IMR-90 (cell line): Measurements from ENCODE around the gene DOCK7. TPM values are rescaled to one million over a fixed set of nuclear protein-coding genes. Genes with fewer than 3 reads are reported as not detected.

ENCODE experiments used
- ATAC-seq: fragments of 200-7000 bp; cut with Tn5 transposase; 2 replicates; pipeline ENCODE4 v1.9.1; 2020; ENCODE audit warnings: low read depth, mild to moderate bottlenecking, moderate library complexity
- BruUV-seq: library from RNA; stranded (reverse); fragments of 400-500 nt; replicated peaks from 2 replicates; lab custom pipeline; 2021; lab: Mats Ljungman, UMichigan
- CTCF ChIA-PET: fragments of 300-600 bp; formaldehyde crosslinking; extraction: SDS; loops from one replicate; lab custom pipeline; 2021; ENCODE audit warnings: antibody characterized with exemption; lab: Yijun Ruan, JAX
- POLR2A ChIA-PET: fragments of 300-600 bp; sonication (Branson Sonifier 250); formaldehyde crosslinking; loops from one replicate; lab custom pipeline; 2022; ENCODE audit warnings: antibody characterized with exemption; ENCODE audit not compliant: unreplicated experiment; lab: Charles Lee
- DNase-seq: peaks from one replicate; pipeline ENCODE4 v3.0.0; 2013
- H2AFZ ChIP-seq: replicated peaks from 2 replicates; pipeline ENCODE3; 2013; ENCODE audit warnings: low read length, mild to moderate bottlenecking; ENCODE audit not compliant: poor library complexity
- H2AK5ac ChIP-seq: 2 replicates; pipeline ENCODE4 v1.6.1; 2013; ENCODE audit warnings: low read depth, low read length, inconsistent platforms
- H2AK9ac ChIP-seq: replicated peaks from 2 replicates; pipeline ENCODE3; 2013; ENCODE audit warnings: mild to moderate bottlenecking, low read depth, low read length, moderate library complexity; ENCODE audit not compliant: poor library complexity
- H2BK120ac ChIP-seq: 2 replicates; pipeline ENCODE4 v1.6.1; 2013; ENCODE audit warnings: low read depth, low read length, inconsistent platforms
- H2BK15ac ChIP-seq: 3 replicates; pipeline ENCODE4 v1.6.1; 2013; ENCODE audit warnings: low read depth, low read length, inconsistent platforms
- H2BK20ac ChIP-seq: 2 replicates; pipeline ENCODE4 v1.6.1; 2013; ENCODE audit warnings: low read depth, mild to moderate bottlenecking, inconsistent platforms, low read length, moderate library complexity
- H2BK5ac ChIP-seq: 2 replicates; pipeline ENCODE4 v1.6.1; 2013; ENCODE audit warnings: mild to moderate bottlenecking, low read depth, low read length, inconsistent platforms; ENCODE audit not compliant: poor library complexity, severe bottlenecking
- H3K14ac ChIP-seq: replicated peaks from 2 replicates; pipeline ENCODE4 v1.6.1; 2013; ENCODE audit warnings: low read depth, low read length, inconsistent platforms
- H3K18ac ChIP-seq: 2 replicates; pipeline ENCODE4 v1.6.1; 2013; ENCODE audit warnings: low read depth, low read length, control low read depth
- H3K23ac ChIP-seq: 2 replicates; pipeline ENCODE4 v1.6.1; 2013; ENCODE audit warnings: low read depth, low read length, inconsistent platforms
- H3K27ac ChIP-seq: 2 replicates; pipeline ENCODE4 v1.5.1; 2013; ENCODE audit warnings: mild to moderate bottlenecking, control low read depth, low read length; ENCODE audit not compliant: insufficient read depth
- H3K27me3 ChIP-seq: 2 replicates; pipeline ENCODE4 v1.6.1; 2013; ENCODE audit warnings: low read length; ENCODE audit not compliant: control insufficient read depth, insufficient read depth
- H3K36me3 ChIP-seq: 2 replicates; pipeline ENCODE4 v1.6.1; 2013; ENCODE audit warnings: low read length, mixed read lengths; ENCODE audit not compliant: control insufficient read depth, insufficient read depth
- H3K4ac ChIP-seq: 2 replicates; pipeline ENCODE4 v1.6.1; 2013; ENCODE audit warnings: low read depth, low read length, inconsistent platforms
- H3K4me1 ChIP-seq: 2 replicates; pipeline ENCODE4 v1.6.1; 2013; ENCODE audit warnings: low read length, mixed read lengths; ENCODE audit not compliant: control insufficient read depth, insufficient read depth
- H3K4me2 ChIP-seq: 2 replicates; pipeline ENCODE4 v1.6.1; 2013; ENCODE audit warnings: low read depth, mild to moderate bottlenecking, control low read depth, low read length, moderate library complexity
- H3K4me3 ChIP-seq: 2 replicates; pipeline ENCODE4 v1.5.1; 2013; ENCODE audit warnings: low read depth, mild to moderate bottlenecking, control low read depth, low read length, moderate library complexity; ENCODE audit not compliant: insufficient read depth
- H3K56ac ChIP-seq: 2 replicates; pipeline ENCODE4 v1.6.1; 2013; ENCODE audit warnings: low read length, inconsistent platforms; ENCODE audit not compliant: insufficient read depth; ENCODE audit errors: extremely low read depth
- H3K79me1 ChIP-seq, 2 experiments: 2 replicates each; pipeline ENCODE4 v1.6.1; 2013; ENCODE audit warnings: low read length in 2 of 2, inconsistent platforms in 1 of 2, low read depth in 1 of 2
- H3K9ac ChIP-seq: 2 replicates; pipeline ENCODE4 v1.6.1; 2013; ENCODE audit warnings: low read depth, low read length, control low read depth
- H3K9me1 ChIP-seq: 2 replicates; pipeline ENCODE4 v1.6.1; 2013; ENCODE audit warnings: low read length, inconsistent platforms; ENCODE audit not compliant: insufficient read depth
- H3K9me3 ChIP-seq: 2 replicates; pipeline ENCODE4 v1.6.1; 2013; ENCODE audit warnings: low read length; ENCODE audit not compliant: control insufficient read depth, insufficient read depth
- H4K20me1 ChIP-seq: 2 replicates; pipeline ENCODE4 v1.6.1; 2013; ENCODE audit warnings: low read length, inconsistent platforms; ENCODE audit not compliant: insufficient read depth
- H4K5ac ChIP-seq: 2 replicates; pipeline ENCODE4 v1.6.1; 2013; ENCODE audit warnings: mild to moderate bottlenecking, low read depth, low read length, control low read depth
- H4K8ac ChIP-seq, 2 experiments: 2 replicates each; pipeline ENCODE4 v1.6.1; 2013; ENCODE audit warnings: low read depth in 2 of 2, low read length in 2 of 2, control low read depth in 1 of 2, inconsistent platforms in 1 of 2
- H4K91ac ChIP-seq: 2 replicates; pipeline ENCODE4 v1.6.1; 2013; ENCODE audit warnings: low read depth, low read length, inconsistent platforms; ENCODE audit not compliant: insufficient read depth
- MAFK ChIP-seq: IDR thresholded peaks from 2 replicates; pipeline ENCODE4 v1.6.1; 2012; ENCODE audit warnings: low read depth, low read length, improper control_type of control experiment
- WGBS, 2 experiments: methylation state at CpG; one replicate each; pipeline versions ENCODE4 v1.1.5 to v1.1.7; 2013; ENCODE audit warnings: missing lambda C conversion rate in 2 of 2; ENCODE audit not compliant: insufficient read length in 1 of 2; ENCODE audit errors: extremely low coverage in 2 of 2; 5-methylcytosine and 5-hydroxymethylcytosine counted together
- dilution Hi-C: fragments of 300-500 bp; cut with HindIII; formaldehyde crosslinking; loops from one replicate; pipeline ENCODE4 v1.14.3; 2018; ENCODE audit warnings: low sequenced_read_pairs; ENCODE audit not compliant: unreplicated experiment
- in situ Hi-C: fragments of 300-500 bp; cut with MboI; formaldehyde crosslinking; loops from 3 replicates; pipeline ENCODE4 v1.14.3; 2019; ENCODE audit warnings: low sequenced_read_pairs, inconsistent platforms, mixed read lengths
- intact Hi-C: fragments of 100-400 bp; cut with micrococcal nuclease; formaldehyde crosslinking; loops from 2 replicates; pipeline ENCODE4 v1.10.0; 2022
- polyA plus RNA-seq, 3 experiments: library from polyadenylated mRNA; depleted of rRNA; stranded (reverse); fragments of >200 nt; gene quantifications; 2 replicates each; pipeline ENCODE4 v1.2.3, GENCODE V29; 2012; ENCODE audit warnings: low replicate concordance in 1 of 3
- total RNA-seq: library from RNA; depleted of rRNA; stranded (reverse); fragments of >200 nt; gene quantifications from 2 replicates; pipeline ENCODE4 v1.2.3, GENCODE V29; 2012

DOCK7 gene
- total and polyA plus RNA-seq, 2 of the 4 experiments (the other 2 are of a cell fraction): 38.0 to 97.7 TPM

DNA sequence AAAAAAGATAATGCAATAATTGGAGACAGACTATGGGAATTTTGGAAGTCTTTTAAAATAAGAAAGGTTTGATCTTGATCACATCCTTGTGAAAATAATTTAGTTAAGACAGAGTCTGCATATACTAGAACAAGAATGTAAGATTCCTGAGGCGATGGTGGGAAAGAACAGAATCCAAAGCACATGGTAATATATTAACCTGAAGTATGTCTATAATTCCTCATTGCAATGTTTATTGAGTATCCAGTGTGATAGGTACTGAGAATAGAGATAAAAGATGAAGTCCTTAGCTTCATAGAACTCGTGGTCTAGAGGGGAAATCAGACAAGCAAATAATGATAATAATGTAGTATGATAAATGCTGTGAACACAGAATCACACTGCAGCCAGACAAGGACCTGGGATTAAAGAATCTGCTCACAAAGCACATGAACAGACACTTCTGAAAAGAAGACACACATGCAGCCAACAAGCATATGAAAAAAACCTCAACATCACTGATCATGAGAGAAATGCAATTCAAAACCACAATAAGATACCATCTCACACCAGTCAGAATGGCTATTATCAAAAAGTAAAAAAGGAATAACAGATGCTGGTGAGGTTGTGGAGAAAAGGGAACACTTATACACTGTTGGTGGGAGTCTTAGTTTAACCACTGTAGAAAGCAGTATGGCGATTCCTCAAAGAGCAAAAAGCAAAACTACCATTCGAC, 97.8 kb downstream of the DOCK7 start:
- in situ Hi-C loops: no loop called here
- no peak for DNase-seq
- Histone ChIP-seq H3K4me1 (no peaks in the 10 kb centered on the region; the same call in 1 of the 2 replicates), H3K9me1 (no peaks in the 10 kb centered on the region), H4K5ac (no peak overlapping the region; the same call in 1 of the 2 replicates), H2AFZ (no peak overlapping the region), H4K91ac (no peak overlapping the region), H2BK20ac (no peak overlapping the region), H3K79me1 (peaks cover 11 to 15% of the 10 kb centered on the region in 2 experiments; a peak in 3 of 4 replicates), H2AK9ac (no peak overlapping the region), H4K8ac (no peak overlapping the region), H3K9ac (no peak overlapping the region), H3K4ac (no peak overlapping the region), H3K27ac (no peak overlapping the region), H2BK15ac (no peak overlapping the region), H3K4me2 (no peak overlapping the region), H3K18ac (peak overlapping the region; percentile 44; the same call in 1 of the 2 replicates), H3K56ac (no peak overlapping the region), H3K23ac (no peak overlapping the region), H2BK5ac (peak overlapping the region; percentile 5), H2BK120ac (no peak overlapping the region), H3K4me3 (no peak overlapping the region), H3K36me3 (0 out of 2 replicates have a peak, but pooled peaks cover 2% of the 10 kb centered on the region), H3K14ac (no peak overlapping the region), H2AK5ac (no peak overlapping the region), H3K27me3 (no peaks in the 10 kb centered on the region), H4K20me1 (no peaks in the 10 kb centered on the region), H3K9me3 (no peaks in the 10 kb centered on the region)
- no TSS peak for BruUV-seq
- ChIA-PET CTCF (interaction anchor here (0.5 kb wide), 1 partner anchor 926 kb away, joined by 6 read pairs; no protein-coding TSS in a partner anchor), POLR2A (no interaction called here)
- no CpG with 5 or more reads among the region's 4 CpGs for WGBS, 2 experiments
- no peak for TF ChIP-seq MAFK
- dilution Hi-C loops: no loop called here
- intact Hi-C loops: no loop called here
- ATAC-seq: no peak
